ENCODE results near the gene GPANK1. TPM values are rescaled to one million over a fixed set of nuclear protein-coding genes. Genes with fewer than 3 reads are reported as not detected.

Gene GPANK1
- total and polyA plus RNA-seq, 9 of the 15 experiments (the other 6 are each of a cell fraction or from before 2014, with no cell fraction given) = 32.2 to 111 (median 46.3) TPM

GRCh38 chr6:31663126-31663960, 1.5 kb downstream of the GPANK1 start (continued):
- TF ChIP-seq SFPQ (IDR thresholded peaks at IDR 0.05; ENCODE audit: low read depth, low read length) (no peak), ZNF644 (tag; IDR thresholded peaks at IDR 0.05; ENCODE audit: low read depth) (no peak), NFE2 (IDR thresholded peaks at IDR 0.05; ENCODE audit: low read depth) (no peak), ARID4B (CRISPR knock-in tag; IDR thresholded peaks at IDR 0.05) (0 out of 2 replicates have a peak, but pooled peaks have one; percentile 16), DMBX1 (CRISPR knock-in tag; IDR thresholded peaks at IDR 0.05; ENCODE audit: borderline replicate concordance) (peak; percentile 48; the same call in 1 of the 2 replicates), ZNF609 (CRISPR knock-in tag; IDR thresholded peaks at IDR 0.05; ENCODE audit: borderline replicate concordance) (no peak), ARID1B (IDR thresholded peaks at IDR 0.05) (no peak), ZNF282 (CRISPR knock-in tag; IDR thresholded peaks at IDR 0.05) (no peak), NR4A1 (CRISPR knock-in tag; IDR thresholded peaks at IDR 0.05) (no peak), NR4A1 (tag; IDR thresholded peaks at IDR 0.05) (peak; percentile 12; the same call in 1 of the 2 replicates), CBFB (CRISPR knock-in tag; IDR thresholded peaks at IDR 0.05) (0 out of 2 replicates have a peak, but pooled peaks have one; percentile 8), DPF2 (IDR thresholded peaks at IDR 0.05) (no peak), SRF (CRISPR knock-in tag; IDR thresholded peaks at IDR 0.05) (peak in 1 of 2 experiments; percentile 31; a peak in 1 of 4 replicates), ZNF347 (CRISPR knock-in tag; IDR thresholded peaks at IDR 0.05; ENCODE audit: low read depth) (peak; percentile 78; the same call in 1 of the 2 replicates), EGR1 (conservative IDR thresholded peaks at IDR 0.05) (no peak), TAL1 (IDR thresholded peaks at IDR 0.05) (no peak)
